ENCODE results near the gene EXD2. TPM values are rescaled to one million over a fixed set of nuclear protein-coding genes. Genes with fewer than 3 reads are reported as not detected.
"Not testable (repeated sequence)": the region's sequence is repeated elsewhere in the genome, so short reads cannot be mapped to it uniquely, and the experiment has no call there.

The EXD2 gene
- total RNA-seq, 1 donor from 2014 or later = 15.7 TPM

DNA sequence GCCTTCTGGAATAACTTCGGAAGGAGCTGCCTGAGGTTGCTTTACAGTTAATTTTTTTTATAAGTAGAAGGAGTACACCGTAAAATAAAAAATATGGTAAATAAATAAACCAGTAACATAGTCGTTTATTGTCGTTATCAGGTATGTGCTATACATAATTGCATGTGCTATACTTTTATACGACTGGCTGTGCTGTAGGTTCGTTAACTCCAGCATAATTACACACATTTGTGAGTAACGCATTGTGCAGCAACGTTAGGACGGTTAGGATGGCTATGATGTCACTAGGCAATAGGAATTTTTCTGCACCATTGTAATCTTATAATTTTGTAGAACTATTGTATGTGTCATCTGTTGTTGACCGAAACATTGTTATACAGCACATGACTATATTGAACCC is 8.5 kb downstream of the EXD2 start:
- no peak for DNase-seq

DNA sequence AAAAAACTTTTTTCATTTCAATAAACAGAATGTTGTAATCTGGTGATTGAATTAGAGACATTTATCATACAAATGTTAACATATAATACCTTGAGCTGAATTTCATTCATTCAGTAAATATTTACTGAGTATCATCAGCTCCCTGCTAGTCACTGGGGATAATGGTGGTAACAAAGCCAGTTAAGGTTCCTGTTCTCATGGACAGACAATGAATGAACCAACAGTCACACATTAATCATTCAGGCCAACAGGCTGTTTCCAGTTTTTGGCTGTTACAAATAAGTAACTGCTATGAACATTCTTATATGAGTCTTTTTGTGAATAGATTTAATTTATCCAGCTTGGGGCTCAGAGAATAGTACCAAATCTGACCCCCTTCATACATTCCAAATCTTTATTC is 13.5 kb downstream of the EXD2 start:
- no peak for DNase-seq

GRCh38 chr14:69207435-69208041 is 16.2 kb downstream of the EXD2 start:
- no peak for DNase-seq

GRCh38 chr14:69208666-69209065 is 17.4 kb downstream of the EXD2 start:
- no peak for DNase-seq

DNA sequence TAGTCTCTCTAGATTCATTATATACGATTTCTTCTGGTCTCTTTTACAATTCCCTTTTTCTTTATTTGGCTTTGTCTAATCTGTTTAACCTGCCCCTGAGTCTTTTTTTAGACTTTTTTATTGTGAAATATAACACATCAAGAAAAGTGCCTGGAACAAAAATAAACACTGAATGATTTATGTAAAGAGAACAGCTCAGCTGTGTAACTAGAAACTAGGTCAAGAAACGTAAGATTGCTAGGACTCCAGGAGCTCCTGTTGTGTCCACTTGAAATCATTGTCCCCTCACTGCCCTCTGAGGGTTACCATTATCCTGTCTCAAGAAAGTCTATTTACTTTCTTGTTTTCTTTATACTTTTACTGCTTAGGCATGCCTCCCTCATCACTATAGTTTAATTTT is 23.1 kb downstream of the EXD2 start:
- DNase-seq = no peak

DNA sequence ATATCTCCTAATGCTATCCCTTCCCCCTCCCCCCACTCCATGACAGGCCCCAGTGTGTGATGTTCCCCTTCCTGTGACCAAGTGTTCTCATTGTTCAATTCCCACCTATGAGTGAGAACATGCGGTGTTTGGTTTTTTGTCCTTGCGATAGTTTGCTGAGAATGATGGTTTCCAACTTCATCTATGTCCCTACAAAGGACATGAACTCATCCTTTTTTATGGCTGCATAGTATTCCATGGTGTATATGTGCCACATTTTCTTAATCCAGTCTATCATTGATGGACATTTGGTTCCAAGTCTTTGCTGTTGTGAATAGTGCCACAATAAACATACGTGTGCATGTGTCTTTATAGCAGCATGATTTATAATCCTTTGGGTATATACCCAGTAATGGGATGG is 26.4 kb downstream of the EXD2 start:
- DNase-seq = not testable (repeated sequence)

GRCh38 chr14:69224946-69225345 is 33.6 kb downstream of the EXD2 start:
- DNase-seq = no peak

DNA sequence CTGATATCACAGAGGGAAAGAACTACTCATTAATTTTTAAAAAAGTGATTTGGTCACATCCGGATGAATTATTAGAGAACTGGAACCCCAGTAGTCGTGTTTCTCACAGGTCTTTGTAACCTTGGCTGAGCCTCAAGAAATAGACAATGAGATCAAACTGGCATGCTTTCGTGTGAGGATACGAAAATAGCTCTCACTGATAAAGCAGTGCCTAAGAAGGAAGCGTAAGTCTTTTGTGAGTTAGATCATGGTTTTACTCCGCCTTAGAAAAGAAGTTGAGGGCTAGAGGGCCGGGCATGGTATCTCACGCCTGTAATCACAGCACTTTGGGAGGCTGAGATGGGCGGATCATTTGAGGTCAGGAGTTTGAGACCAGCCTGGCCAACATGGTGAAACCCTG is 34.9 kb downstream of the EXD2 start:
- DNase-seq = no peak

- DNase-seq = no peak
Observed at GRCh38 chr14:69226736-69227135, 35.4 kb downstream of the EXD2 start.

DNA sequence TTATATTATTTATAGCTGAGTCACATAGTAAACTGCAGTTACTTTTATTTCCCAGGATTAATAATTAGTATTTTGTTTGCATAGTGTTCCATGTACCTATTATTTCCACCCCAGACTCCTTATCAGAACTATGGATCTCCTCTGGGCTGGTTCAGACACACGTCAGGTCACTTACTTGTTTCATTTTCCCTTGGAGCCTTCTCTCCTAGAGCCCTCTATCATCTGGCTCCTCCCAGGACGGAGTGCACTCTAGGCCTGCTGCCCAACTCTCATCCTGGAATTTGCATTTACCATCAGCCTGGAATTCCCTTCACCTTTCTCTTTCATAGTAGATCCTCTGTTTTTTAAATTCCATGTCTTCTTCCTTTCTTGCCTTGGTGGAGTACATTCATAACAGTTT is 40.2 kb downstream of the EXD2 start:
- DNase-seq = no peak

DNA sequence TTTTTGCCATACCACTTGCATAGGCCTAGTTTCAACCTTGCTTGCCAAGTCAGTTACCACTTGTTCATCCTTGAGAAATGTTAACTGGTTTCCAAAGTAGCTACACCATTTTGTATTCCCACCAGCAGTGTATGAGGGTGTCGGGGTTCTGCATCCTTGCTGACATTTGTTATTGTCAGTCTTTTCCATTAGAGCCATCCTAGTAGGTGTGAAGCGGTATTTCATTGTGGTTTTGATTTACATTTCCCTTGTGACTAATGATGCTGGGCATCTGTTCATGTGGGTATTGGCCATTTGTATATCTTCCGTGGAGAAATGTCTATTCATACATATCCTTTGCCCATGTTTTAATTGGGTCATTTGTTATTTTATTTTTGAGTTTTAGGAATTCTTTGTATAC is 41.1 kb downstream of the EXD2 start:
- DNase-seq = no peak

DNA sequence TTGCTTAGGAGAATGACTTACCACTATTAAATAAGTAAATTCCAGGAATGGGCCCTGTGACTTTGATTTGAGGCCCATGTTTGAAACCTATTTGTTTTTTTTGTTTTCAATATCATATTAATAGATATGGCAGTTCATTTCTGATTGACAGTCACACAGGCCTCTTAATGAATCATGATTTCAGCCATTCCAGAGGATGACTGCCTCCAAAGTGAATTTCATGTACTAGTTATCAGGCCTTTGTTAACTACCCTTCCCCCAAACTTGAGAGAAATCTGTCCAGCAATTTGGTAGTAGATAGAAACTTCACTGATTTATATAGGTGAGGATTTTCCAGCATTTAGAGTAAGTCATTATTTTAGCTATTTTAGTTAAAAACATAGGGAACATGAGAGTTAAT is 42.8 kb downstream of the EXD2 start:
- no peak for DNase-seq

GRCh38 chr14:69235708-69236107 is 44.4 kb downstream of the EXD2 start:
- no peak for DNase-seq

- DNase-seq = no peak
Observed at GRCh38 chr14:69237142-69237541, 45.8 kb downstream of the EXD2 start.

GRCh38 chr14:69237584-69237983 is 46.3 kb downstream of the EXD2 start:
- no peak for DNase-seq

- no peak for DNase-seq
Observed at GRCh38 chr14:69238883-69239282, 47.6 kb downstream of the EXD2 start.

- no peak for DNase-seq
Observed at GRCh38 chr14:69240527-69241173, 49.4 kb downstream of the EXD2 start.

- no peak for DNase-seq
Observed at GRCh38 chr14:69241577-69241976, 50.3 kb downstream of the EXD2 start.

GRCh38 chr14:69242311-69243224 is 51.3 kb downstream of the EXD2 start:
- peak; percentile 37 for DNase-seq

DNA sequence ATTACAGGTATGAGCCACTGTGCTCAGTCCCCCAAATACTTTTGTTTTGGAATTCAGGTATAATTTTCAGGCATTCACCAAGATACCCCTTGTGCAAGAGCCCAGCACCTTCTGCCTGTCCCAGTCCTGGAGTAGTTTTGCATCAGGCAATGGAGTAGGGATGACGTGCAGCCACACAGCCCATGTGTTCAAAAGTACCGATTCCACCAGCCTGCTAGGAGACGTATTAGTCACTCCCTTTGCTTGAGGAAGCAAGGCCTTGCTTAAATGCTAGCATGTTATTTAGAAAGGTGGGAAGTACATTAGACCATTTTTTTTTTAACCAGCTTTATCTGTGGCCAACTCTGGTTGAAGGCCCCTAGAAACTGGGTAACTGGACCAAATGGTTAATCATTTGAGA is 53.6 kb downstream of the EXD2 start:
- no peak for DNase-seq

- DNase-seq = no peak
Observed at GRCh38 chr14:69246331-69246730, 55.0 kb downstream of the EXD2 start.

DNA sequence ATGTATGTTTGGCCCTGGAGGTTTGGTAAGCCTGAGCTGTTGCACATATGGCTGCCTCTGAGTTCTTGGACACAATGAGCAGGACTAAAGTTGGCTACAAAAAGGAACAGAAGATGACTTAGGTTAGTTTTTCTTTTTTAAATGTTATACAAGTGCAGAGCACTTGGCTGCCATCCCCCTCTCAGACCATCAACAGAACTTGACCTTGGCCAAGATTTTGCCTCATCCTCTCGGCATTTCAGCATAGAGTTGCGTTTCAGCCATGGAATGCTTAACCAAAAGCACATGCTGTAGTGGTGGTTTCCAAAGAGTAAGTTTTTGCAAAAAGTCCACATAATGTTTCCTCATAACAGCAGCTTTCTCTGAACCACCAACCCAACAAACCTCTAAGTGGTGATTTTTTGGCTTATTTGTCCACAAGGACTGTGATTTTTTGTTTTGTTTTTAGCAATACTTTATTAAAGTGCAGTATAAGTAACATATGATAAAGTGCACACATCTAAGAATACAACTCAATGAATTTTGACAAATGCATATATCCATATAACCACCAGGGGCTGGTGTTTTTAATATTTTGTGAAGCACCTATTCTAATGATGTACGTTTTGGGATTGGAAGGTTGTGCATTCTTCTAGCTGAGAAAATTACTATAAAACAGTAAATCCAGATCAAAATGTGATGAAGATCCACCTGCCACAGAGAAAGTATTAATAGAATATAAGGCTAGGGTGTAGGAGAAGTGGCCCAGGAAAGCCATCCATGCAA is 56.6 kb downstream of the EXD2 start:
- DNase-seq = peak; percentile 97

- no peak for DNase-seq
Observed at GRCh38 chr14:69249603-69250002, 58.3 kb downstream of the EXD2 start.

All from skin of body (tissue), 2 donors.